ENCODE measurements around the gene BANF2.
A peak's percentile ranks its signal among the peaks of the same experiment; 100 is the strongest.
"Not testable (repeated sequence)": the region's sequence is repeated elsewhere in the genome, so short reads cannot be mapped to it uniquely, and the experiment has no call there.

The BANF2 gene

DNA sequence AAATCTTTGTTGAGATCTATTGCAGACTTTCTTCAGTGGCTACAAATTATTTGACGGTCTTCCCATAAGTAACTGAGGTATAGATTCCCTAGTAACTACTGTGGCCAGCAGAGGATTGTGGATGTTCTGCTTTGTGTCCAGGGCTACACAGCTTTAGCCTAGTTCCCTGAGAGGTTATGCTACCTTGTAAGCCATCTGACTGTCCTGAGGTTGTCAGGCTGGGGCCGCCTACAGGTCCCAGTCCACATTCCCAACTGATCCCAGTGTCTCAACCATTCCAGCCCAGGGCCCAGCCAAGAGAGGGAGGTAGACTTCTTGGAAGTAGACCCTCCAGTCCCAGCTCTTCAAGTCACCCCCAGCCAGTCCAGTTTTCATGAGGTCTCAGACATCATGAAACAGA, 57.7 kb downstream of the BANF2 start:
- H3K9me3 Mint-ChIP-seq: peaks cover 5% of the 10 kb centered on the region
- H3K4me1 Mint-ChIP-seq: no peaks in the 10 kb centered on the region
- no peak overlapping the region for H3K4me3 Mint-ChIP-seq
- peaks cover 18% of the 10 kb centered on the region for H3K27me3 Mint-ChIP-seq
- DNase-seq (ENCODE audit: low spot score in 2 of 2) (no peak), ATAC-seq (ENCODE audit: low read depth) (no peak)
- H3K36me3 Mint-ChIP-seq: peaks cover 5% of the 10 kb centered on the region
- no peak overlapping the region for H3K27ac Mint-ChIP-seq

DNA sequence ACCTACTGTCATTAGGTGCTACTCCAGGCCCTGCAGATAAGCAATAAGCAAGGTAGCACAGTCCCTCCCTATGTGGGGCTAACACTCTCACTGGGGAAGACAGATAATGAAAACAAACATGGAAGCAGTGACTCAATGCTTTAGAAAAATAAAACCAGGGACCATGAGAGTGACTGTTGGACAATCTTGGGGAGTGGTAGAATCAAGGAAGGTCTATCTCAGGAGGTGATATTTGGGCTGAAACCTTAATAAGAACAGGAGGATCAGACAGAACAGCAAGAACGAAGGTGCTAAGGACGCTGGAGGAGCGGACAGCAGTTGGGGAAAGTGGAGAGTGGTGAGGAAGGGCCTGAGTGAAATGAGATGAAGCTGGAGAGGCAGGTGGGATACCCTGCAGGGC, 58.2 kb downstream of the BANF2 start:
- Mint-ChIP-seq H3K4me3 (no peak overlapping the region), H3K27me3 (peaks cover 20% of the 10 kb centered on the region), H3K4me1 (no peaks in the 10 kb centered on the region), H3K36me3 (peaks cover 5% of the 10 kb centered on the region), H3K27ac (no peak overlapping the region), H3K9me3 (peaks cover 5% of the 10 kb centered on the region)
- DNase-seq (ENCODE audit: low spot score in 2 of 2) (no peak), ATAC-seq (ENCODE audit: low read depth) (no peak)

DNA sequence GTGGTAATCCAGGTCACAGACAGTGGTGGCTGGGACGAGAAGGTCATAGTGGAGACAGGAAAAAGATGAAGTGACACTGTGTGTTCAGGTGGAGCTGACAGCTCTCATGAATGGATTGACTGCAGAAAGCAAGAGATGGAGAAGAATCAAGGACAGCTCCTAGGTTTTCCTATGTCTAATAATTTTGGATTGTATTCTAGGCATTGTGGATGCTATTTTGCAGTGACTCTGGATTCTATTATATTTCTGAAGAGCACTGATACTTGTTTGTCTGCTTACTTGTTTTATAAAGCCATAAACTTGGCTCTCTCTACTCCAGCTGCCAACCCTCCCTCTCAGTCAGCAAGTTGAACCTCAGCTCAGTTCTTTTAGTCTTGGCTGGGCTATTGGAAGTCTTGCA, 58.7 kb downstream of the BANF2 start:
- no peak for ATAC-seq (ENCODE audit: low read depth)
- H3K27me3 Mint-ChIP-seq: peaks cover 19% of the 10 kb centered on the region
- peaks cover 5% of the 10 kb centered on the region for H3K9me3 Mint-ChIP-seq
- H3K4me1 Mint-ChIP-seq: no peaks in the 10 kb centered on the region
- no peak overlapping the region for H3K27ac Mint-ChIP-seq
- peaks cover 5% of the 10 kb centered on the region for H3K36me3 Mint-ChIP-seq
- no peak for DNase-seq (ENCODE audit: low spot score in 2 of 2)
- H3K4me3 Mint-ChIP-seq: no peak overlapping the region

DNA sequence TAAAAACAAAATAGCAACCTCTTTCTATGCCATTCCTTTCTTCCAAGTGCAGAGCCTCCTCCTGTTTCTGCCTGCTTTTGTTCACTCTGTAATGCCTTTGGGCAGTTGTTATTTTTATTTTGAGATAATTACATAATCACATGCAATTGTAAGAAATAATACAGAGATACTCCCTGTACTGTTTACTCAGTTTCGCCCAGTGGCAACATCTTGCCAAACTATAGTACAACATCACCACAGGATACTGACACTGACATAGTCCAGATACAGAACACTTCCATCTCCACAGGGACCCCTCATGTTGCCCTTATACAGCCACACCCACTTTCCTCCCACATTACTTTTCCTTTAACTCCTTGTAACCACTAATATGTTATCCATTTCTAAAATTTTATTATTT, 59.7 kb downstream of the BANF2 start:
- Mint-ChIP-seq H3K4me3 (no peak overlapping the region), H3K27ac (no peak overlapping the region), H3K36me3 (peaks cover 5% of the 10 kb centered on the region), H3K4me1 (no peaks in the 10 kb centered on the region), H3K9me3 (peaks cover 5% of the 10 kb centered on the region), H3K27me3 (peaks cover 16% of the 10 kb centered on the region)
- ATAC-seq (ENCODE audit: low read depth): no peak
- DNase-seq (ENCODE audit: low spot score in 2 of 2): no peak

DNA sequence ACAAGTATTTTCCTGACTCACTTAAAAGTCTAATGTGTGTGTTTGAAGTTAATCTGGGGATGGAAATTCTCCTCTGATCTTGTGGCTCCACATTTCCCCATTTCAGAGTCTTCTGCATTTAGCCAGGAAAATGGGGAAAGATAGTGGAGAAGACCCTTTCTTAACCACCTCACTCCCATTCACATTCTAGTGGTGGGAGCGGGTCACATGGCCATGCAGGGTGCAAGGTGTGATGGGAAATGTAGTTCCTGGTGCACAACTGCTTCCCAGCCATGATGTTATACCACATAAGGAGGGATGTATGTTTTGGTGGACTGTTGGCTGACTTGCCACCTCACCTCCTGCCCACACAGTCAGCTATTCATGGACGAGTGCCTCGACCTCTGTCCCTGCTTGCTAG, 61.8 kb downstream of the BANF2 start:
- Mint-ChIP-seq H3K4me1 (no peaks in the 10 kb centered on the region), H3K27ac (no peak overlapping the region), H3K4me3 (no peak overlapping the region), H3K9me3 (peaks cover 5% of the 10 kb centered on the region), H3K36me3 (peaks cover 5% of the 10 kb centered on the region), H3K27me3 (peaks cover 12% of the 10 kb centered on the region)
- ATAC-seq (ENCODE audit: low read depth) (no peak), DNase-seq (ENCODE audit: low spot score in 2 of 2) (no peak)

DNA sequence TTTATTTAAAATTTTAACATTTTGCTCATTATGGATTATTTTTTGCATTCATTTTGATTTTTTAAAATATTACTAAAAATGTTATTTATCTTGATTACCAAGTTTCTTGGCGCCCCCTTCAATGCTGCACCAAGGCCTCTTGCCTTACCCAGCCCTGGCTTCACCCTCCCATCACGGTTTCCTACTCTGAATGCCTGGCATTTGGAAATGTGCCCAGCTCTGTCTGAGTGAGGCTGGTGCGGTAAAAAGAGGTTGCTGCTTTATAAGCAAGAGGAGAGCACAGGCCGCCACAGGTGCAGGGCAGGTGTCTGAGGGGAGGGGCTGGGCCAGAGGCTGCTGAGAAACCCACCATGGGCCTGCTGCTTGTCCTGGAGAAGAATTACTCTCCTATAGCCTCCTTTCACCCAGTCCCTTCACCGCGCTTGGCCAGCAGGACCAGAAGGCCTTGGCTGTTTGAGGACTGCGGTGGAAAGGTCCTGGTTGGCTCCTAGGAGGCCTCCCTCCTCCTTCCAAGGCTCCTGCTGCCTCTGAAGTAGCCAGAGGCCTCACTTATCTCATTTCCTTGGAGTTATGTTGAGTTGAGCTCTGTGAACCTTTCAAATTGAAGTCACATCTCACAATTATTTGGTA, 62.6 kb downstream of the BANF2 start:
- H3K27me3 Mint-ChIP-seq: peaks cover 14% of the 10 kb centered on the region
- no peak overlapping the region for H3K27ac Mint-ChIP-seq
- ATAC-seq (ENCODE audit: low read depth) (no peak), DNase-seq (ENCODE audit: low spot score in 2 of 2) (no peak)
- peaks cover 5% of the 10 kb centered on the region for H3K36me3 Mint-ChIP-seq
- H3K4me1 Mint-ChIP-seq: no peaks in the 10 kb centered on the region
- H3K4me3 Mint-ChIP-seq: no peak overlapping the region
- peaks cover 5% of the 10 kb centered on the region for H3K9me3 Mint-ChIP-seq

DNA sequence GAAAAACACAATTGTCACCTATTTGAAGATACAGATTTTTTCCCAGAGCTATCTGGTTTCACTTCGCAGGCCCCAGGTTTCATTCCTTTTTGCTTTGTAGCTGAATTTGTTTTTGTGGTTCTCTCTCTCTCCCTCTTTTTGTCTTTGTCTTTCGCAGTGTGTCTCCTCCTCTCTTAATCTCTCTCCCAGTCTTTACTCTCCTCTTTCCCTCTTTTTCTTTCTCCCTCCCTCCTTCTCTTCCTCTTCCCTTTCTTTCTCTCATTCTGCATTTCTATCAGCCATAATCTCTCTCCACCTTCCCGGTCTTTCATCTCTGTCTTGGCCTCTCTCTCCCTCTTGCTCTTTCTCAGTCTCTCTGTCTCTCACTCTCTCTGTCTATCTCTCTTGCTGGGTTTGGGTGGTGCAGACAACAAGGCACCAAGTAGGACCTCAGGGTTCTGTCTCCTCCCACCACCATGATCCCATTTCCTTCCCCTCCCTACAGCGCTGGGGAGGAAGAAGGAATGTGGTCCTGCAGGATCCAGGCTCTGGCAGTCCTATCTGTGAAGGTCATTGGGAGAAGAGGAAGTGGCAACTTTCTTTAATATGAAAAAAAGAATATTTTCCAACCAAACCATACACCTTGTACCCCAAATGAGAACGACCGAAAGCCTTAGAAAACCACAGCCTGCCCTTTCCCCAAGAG, 63.2 kb downstream of the BANF2 start:
- H3K4me1 Mint-ChIP-seq: no peaks in the 10 kb centered on the region
- DNase-seq (ENCODE audit: low spot score in 2 of 2): no peak
- peaks cover 13% of the 10 kb centered on the region for H3K27me3 Mint-ChIP-seq
- no peak overlapping the region for H3K27ac Mint-ChIP-seq
- H3K36me3 Mint-ChIP-seq: peaks cover 4% of the 10 kb centered on the region
- peaks cover 4% of the 10 kb centered on the region for H3K9me3 Mint-ChIP-seq
- ATAC-seq (ENCODE audit: low read depth): no peak
- H3K4me3 Mint-ChIP-seq: no peak overlapping the region

DNA sequence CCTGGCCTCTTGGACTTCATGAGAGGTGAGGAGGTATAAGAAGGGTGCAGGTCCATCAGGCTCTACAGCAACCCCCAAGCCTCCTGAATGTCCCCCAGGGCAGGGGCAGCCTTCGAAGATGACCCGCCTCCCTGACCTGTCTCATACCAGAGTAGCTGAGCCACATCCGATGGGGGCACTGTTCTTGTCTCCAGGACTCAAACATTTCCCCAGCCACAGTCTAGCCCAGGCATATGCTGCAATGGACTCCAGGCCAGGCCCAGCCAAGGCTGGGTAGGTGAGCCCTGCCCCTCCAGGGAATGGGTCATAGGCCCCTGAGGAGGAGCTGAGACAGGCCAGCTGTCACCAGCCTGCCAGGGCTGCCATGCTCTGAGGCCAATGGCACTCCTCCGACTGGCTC, 65.3 kb downstream of the BANF2 start:
- Mint-ChIP-seq H3K27ac (no peak overlapping the region), H3K4me3 (no peak overlapping the region), H3K9me3 (no peaks in the 10 kb centered on the region), H3K36me3 (no peaks in the 10 kb centered on the region), H3K4me1 (no peaks in the 10 kb centered on the region), H3K27me3 (peaks cover 9% of the 10 kb centered on the region)
- no peak for DNase-seq (ENCODE audit: low spot score in 2 of 2)
- no peak for ATAC-seq (ENCODE audit: low read depth)

DNA sequence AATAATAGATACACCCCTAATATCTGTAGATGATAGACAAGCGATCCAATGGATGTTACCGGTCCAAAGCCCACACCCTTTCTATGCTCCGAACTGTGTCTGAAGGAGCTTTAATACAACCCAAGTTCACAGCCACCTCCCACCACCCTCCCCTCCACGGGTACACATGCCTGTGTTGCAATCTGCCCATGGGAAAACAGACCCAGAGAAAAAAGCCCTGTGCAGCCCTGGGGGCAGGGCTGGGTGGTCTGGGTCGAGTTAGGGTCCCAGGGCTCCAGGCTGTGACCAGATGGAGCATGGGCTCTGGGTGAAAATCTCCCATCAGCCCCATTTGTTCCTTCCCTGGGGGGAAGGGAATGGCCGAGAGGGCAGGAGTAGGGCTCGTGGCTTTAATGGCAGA, 65.8 kb downstream of the BANF2 start:
- no peak overlapping the region for H3K27ac Mint-ChIP-seq
- H3K9me3 Mint-ChIP-seq: no peaks in the 10 kb centered on the region
- DNase-seq (ENCODE audit: low spot score in 2 of 2) (no peak), ATAC-seq (ENCODE audit: low read depth) (no peak)
- peaks cover 9% of the 10 kb centered on the region for H3K27me3 Mint-ChIP-seq
- H3K4me3 Mint-ChIP-seq: no peak overlapping the region
- H3K36me3 Mint-ChIP-seq: no peaks in the 10 kb centered on the region
- no peaks in the 10 kb centered on the region for H3K4me1 Mint-ChIP-seq

DNA sequence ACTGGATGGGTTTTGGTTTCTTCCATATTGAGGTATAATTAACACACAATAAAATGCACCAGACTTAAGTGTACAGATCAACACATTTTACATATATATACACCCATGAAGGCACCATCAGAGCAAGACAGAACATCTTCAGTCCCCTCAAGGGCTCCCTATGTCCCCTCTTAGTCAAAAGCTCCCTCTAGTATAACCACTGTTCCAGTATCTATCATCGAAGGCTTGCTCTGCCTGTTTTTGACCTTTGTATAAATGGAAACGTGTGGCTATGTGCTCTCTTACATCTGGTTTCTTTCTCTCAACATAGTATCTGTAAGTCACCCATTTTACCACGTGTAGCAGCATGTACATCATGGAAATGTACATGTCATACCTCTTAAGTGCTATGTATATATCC, 66.5 kb downstream of the BANF2 start:
- H3K36me3 Mint-ChIP-seq: no peaks in the 10 kb centered on the region
- H3K4me3 Mint-ChIP-seq: no peak overlapping the region
- DNase-seq (ENCODE audit: low spot score in 2 of 2): no peak
- ATAC-seq (ENCODE audit: low read depth): no peak
- no peak overlapping the region for H3K27ac Mint-ChIP-seq
- no peaks in the 10 kb centered on the region for H3K9me3 Mint-ChIP-seq
- peaks cover 9% of the 10 kb centered on the region for H3K27me3 Mint-ChIP-seq
- H3K4me1 Mint-ChIP-seq: no peaks in the 10 kb centered on the region

DNA sequence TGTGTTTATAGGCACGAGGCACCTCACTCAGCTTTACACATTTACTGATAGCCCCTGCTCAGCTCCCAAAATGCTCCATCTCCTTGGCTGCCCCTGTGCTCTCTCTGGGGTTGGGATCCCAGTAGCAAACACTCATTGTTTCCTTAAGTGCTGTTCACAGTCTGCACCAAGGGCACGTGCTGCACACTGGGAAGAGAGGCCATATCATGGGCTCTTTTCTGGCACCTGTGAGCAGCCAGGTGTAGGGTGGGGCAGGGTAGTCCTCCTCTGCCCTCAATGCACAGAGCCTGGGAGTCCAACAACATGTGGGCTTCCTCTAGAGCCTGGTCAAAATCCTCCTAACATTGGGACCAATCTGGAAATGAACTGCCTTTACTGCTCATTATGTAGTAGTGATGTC, 67.9 kb downstream of the BANF2 start:
- Mint-ChIP-seq H3K36me3 (peaks cover 1% of the 10 kb centered on the region), H3K4me1 (no peaks in the 10 kb centered on the region), H3K27ac (no peak overlapping the region), H3K27me3 (peaks cover 12% of the 10 kb centered on the region), H3K9me3 (no peaks in the 10 kb centered on the region), H3K4me3 (no peak overlapping the region)
- DNase-seq (ENCODE audit: low spot score in 2 of 2) (no peak), ATAC-seq (ENCODE audit: low read depth) (no peak)

DNA sequence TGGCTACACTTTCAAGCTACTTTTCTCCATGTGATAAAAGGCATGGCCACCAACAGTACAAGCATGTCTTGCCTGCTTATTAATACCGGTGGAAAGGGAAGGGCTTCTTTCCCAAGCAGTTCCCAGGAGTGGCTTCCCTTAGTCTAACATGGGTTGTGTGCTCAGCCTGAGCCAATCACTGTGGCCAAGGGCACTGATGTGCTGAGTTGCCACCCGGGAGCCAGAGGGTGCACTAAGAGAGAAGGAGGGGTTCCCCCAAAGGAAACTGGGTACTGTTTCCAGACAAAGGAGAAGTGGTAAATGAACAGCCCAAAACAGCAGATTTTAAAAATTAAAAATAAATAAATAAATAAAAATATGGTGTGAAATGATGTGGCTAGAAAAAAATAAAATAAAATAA, 68.5 kb downstream of the BANF2 start:
- H3K4me1 Mint-ChIP-seq: no peaks in the 10 kb centered on the region
- no peak for DNase-seq (ENCODE audit: low spot score in 2 of 2)
- no peak overlapping the region for H3K4me3 Mint-ChIP-seq
- peak; percentile 46 for ATAC-seq (ENCODE audit: low read depth)
- H3K27ac Mint-ChIP-seq: no peak overlapping the region
- peaks cover 1% of the 10 kb centered on the region for H3K36me3 Mint-ChIP-seq
- H3K27me3 Mint-ChIP-seq: peaks cover 10% of the 10 kb centered on the region
- H3K9me3 Mint-ChIP-seq: no peaks in the 10 kb centered on the region

DNA sequence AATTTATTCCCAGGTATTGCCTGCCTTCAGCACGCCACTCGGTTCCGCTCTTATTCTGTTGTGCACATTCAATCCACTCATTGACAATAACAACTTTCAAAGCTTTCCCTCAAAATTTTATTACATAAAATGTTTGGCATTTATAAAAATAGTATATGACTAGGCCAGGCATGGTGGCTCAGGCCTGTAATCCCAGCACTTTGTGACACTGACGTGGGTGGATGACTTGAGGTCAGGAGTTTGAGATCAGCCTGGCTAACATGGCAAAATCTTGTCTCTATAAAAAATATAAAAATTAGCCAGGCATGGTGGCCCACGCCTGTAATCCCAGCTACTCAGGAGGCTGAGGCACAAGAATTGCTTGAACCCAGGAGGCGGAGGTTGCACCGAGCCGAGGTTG, 70.0 kb downstream of the BANF2 start:
- not testable (repeated sequence) for H3K27ac Mint-ChIP-seq; H3K4me3 Mint-ChIP-seq; ATAC-seq (ENCODE audit: low read depth); H3K4me1 Mint-ChIP-seq; H3K9me3 Mint-ChIP-seq; DNase-seq (ENCODE audit: low spot score in 2 of 2); H3K36me3 Mint-ChIP-seq
- H3K27me3 Mint-ChIP-seq: peaks cover 11% of the 10 kb centered on the region

DNA sequence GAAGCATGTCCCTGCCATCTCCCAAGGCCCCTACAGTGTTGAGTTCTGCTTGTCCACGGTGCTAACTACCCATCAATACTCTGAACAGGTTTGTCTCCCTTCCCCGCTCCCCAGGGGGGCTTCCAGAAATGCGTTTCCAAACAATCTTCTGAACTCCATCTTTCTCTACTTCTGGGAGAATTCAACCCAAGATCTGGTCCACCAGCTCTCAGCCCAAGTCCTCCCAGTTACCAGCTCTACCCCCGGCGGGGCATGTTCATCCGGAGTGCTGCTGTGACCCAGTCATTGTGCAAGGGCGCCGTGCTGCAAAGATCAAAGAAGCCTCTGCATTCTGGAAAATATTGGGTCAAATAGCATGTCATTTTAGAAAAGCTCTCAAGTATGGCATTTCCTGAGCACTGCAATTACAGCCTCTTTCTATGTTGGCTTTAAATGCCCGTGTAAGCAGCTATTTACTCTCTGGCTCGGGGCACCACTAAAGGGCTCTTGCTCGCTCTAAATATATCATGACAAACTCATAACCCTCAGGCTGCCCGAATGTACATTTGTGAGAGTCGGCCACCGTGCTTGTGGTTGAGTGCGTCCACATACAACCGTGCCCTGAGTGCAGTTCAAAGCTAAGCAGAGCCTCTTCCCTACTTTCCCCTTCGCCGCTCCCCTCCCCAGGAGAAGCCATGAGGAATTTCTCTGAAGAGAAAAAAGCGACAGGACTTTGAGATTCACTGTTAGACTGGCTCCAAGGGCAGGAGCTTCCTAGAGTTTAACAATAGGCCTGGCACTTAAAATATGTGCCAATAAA, 71.6 kb downstream of the BANF2 start:
- no peaks in the 10 kb centered on the region for H3K4me1 Mint-ChIP-seq
- no peak for DNase-seq (ENCODE audit: low spot score in 2 of 2)
- no peak overlapping the region for H3K27ac Mint-ChIP-seq
- H3K9me3 Mint-ChIP-seq: no peaks in the 10 kb centered on the region
- H3K36me3 Mint-ChIP-seq: peaks cover 1% of the 10 kb centered on the region
- ATAC-seq (ENCODE audit: low read depth): no peak
- peaks cover 17% of the 10 kb centered on the region for H3K27me3 Mint-ChIP-seq
- H3K4me3 Mint-ChIP-seq: no peak overlapping the region

All from memory B cell (primary cell).